Measurements from ENCODE around the gene PAQR3.

DNA sequence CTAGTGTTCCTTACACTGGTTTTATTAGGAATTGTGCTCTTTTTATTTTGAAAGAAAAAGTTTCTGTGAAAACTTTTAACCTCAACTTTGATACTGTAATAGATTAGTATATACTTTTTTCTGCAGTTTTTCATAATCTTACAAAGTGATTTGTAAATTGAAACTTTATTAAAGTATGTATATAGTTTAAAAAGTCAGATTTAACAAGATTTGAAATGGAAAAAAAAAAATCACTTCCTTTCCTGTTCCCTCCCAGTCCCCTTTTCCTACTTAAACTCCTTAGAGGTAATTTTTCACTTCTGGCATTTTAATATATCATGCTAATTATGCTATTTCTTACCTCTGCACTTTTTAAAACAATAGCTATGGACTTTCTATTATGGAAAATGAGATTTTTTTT lies 49.3 kb downstream of the PAQR3 start:
- TF ChIP-seq, protein P1, sequence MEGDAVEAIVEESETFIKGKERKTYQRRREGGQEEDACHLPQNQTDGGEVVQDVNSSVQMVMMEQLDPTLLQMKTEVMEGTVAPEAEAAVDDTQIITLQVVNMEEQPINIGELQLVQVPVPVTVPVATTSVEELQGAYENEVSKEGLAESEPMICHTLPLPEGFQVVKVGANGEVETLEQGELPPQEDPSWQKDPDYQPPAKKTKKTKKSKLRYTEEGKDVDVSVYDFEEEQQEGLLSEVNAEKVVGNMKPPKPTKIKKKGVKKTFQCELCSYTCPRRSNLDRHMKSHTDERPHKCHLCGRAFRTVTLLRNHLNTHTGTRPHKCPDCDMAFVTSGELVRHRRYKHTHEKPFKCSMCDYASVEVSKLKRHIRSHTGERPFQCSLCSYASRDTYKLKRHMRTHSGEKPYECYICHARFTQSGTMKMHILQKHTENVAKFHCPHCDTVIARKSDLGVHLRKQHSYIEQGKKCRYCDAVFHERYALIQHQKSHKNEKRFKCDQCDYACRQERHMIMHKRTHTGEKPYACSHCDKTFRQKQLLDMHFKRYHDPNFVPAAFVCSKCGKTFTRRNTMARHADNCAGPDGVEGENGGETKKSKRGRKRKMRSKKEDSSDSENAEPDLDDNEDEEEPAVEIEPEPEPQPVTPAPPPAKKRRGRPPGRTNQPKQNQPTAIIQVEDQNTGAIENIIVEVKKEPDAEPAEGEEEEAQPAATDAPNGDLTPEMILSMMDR (IDR thresholded peaks at IDR 0.05) = no peak
- TF ChIP-seq, protein P2, sequence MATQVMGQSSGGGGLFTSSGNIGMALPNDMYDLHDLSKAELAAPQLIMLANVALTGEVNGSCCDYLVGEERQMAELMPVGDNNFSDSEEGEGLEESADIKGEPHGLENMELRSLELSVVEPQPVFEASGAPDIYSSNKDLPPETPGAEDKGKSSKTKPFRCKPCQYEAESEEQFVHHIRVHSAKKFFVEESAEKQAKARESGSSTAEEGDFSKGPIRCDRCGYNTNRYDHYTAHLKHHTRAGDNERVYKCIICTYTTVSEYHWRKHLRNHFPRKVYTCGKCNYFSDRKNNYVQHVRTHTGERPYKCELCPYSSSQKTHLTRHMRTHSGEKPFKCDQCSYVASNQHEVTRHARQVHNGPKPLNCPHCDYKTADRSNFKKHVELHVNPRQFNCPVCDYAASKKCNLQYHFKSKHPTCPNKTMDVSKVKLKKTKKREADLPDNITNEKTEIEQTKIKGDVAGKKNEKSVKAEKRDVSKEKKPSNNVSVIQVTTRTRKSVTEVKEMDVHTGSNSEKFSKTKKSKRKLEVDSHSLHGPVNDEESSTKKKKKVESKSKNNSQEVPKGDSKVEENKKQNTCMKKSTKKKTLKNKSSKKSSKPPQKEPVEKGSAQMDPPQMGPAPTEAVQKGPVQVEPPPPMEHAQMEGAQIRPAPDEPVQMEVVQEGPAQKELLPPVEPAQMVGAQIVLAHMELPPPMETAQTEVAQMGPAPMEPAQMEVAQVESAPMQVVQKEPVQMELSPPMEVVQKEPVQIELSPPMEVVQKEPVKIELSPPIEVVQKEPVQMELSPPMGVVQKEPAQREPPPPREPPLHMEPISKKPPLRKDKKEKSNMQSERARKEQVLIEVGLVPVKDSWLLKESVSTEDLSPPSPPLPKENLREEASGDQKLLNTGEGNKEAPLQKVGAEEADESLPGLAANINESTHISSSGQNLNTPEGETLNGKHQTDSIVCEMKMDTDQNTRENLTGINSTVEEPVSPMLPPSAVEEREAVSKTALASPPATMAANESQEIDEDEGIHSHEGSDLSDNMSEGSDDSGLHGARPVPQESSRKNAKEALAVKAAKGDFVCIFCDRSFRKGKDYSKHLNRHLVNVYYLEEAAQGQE (IDR thresholded peaks at IDR 0.05; ENCODE audit: insufficient read depth in 1 of 2, low read depth in 2 of 2, low read length in 1 of 2) = no peak
- TF ChIP-seq TCF7L2 (IDR thresholded peaks at IDR 0.05; ENCODE audit: low read depth, low read length) (no peak), POLR2AphosphoS5 (IDR thresholded peaks at IDR 0.05; ENCODE audit: low read depth, low read length) (no peak)
